GM21423 (cell line): ENCODE measurements around the gene SRSF6.
A peak's percentile ranks its signal among the peaks of the same experiment; 100 is the strongest.
"Not testable (repeated sequence)": the region's sequence is repeated elsewhere in the genome, so short reads cannot be mapped to it uniquely, and the experiment has no call there.

ENCODE experiments used
- ATAC-seq: cut with Tn5 transposase; IDR thresholded peaks from one replicate; pipeline ENCODE4 v1.9.1; 2021; ENCODE audit warnings: mild to moderate bottlenecking, moderate library complexity; ENCODE audit not compliant: unreplicated experiment

Gene SRSF6

DNA sequence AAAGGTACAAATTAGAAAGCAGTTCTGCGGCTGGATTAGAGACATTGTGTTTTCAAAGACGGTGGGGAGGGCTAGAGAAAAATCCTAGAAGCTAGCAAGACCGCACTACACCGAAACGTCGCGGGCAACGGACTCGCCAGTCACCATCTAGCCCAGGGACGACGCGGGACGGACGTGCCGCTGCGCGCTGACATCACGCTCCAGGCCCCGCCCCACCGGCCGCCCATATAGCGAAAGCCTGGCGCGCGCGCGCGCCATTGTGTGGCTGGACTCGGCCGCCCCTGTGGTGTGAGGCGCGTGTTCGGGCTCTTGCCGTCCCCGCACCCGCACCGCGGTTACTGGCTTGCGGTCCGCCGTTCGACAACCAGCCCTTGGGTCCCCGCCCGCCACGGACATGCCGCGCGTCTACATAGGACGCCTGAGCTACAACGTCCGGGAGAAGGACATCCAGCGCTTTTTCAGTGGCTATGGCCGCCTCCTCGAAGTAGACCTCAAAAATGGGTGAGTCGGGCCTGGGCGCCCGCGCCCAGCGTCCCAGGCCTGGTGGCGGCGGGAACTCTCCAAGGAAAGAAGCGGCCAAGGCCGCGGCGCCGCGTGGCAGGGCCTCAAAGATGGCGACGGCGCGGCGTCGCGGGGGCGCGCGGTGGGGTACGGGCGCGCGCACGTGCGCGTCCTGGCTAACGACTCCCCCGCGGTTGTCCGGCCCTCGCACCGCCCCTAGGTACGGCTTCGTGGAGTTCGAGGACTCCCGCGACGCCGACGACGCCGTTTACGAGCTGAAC is at the start of gene SRSF6:
TSS of gene SRSF6 (plus strand) at position 257 of the 782 bp plus-strand sequence. CDS start at position 395, 138 bp downstream.
- ATAC-seq = peak; percentile 81

DNA sequence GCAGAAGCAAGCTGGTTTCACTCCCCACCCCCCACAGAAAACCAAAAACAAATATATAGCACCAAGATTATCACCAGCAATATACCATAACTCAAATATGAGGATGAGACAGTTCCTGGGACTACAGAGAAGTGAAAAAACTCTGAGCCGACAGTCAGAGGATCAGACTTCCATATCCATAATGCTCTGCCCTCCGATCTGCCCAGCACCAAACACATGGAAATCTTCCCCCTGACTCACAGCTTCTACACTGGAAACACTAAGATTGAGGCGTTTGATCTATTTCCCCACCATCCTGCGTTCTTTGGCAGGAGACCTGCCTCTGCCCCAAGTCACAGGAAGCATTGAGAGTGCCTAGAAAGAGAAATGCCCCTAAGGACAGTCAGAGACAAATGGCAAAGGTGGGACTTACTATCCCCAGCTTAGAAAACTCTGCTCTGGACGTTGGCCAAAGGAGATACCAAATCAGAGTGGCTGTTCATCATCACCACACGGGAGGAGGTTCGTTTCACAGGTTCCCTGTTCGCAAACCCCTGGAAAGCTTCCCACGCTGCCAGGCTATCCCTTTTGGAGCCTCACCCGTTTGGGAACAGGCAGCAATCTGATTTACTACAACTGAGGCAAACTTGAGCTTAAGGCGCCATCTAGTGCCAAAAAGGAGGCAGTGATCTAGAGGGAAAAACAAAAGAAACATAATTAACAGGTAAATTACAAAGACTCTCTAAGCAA is 48.7 kb upstream of the SRSF6 start:
- no peak for ATAC-seq

DNA sequence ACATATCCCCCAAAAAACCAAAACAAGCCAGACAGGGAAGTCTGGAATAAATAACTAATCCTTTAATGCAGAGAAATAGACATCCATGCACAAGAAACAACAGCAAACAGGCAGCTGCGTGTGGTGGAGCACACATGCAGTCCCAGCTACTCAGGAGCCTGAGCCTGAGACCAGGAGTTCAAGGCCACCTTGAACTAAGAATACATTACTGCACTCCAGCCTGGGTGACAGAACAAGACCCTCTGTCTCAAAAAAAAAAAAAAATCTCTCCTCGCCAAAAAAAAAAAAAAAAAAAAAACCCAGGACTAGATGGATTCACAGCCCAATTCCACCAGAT is 48.2 kb upstream of the SRSF6 start:
- no peak for ATAC-seq

DNA sequence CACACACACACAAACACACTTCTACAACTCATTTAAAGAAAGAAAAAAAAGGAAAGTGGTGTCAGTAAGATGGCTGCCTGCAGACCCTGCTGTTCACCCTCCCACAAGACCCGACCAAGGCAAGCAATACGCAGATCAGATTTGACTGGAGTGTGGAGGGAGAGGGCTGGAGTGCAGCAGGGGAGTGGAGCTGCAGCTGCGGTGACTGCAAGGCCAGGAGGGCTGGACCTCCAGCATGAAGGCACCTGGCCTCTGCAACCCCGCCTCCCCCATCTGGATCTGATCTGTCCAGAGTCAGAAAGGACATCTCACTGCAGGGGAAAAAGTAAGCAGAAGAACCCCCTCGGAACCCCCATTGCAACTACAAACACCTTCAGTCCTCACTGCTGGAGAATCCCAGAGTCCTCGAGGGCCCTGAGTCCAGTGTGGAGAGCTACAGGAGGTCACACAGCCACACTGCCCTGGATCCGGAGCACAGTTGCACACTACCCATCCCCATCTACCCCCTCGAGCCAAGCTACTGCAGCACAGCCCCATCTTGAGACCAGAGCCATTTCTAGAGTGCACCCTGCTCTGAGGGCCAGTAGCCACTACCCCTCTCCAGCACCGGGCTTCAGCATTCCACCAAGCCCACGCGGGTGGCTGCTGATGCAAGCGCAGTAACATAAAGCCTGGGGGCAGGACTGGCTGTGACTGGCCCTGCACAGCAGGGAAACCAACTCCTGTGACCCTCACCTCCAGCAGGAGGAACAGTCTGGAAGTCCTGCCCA is 41.9 kb upstream of the SRSF6 start:
- ATAC-seq = no peak

DNA sequence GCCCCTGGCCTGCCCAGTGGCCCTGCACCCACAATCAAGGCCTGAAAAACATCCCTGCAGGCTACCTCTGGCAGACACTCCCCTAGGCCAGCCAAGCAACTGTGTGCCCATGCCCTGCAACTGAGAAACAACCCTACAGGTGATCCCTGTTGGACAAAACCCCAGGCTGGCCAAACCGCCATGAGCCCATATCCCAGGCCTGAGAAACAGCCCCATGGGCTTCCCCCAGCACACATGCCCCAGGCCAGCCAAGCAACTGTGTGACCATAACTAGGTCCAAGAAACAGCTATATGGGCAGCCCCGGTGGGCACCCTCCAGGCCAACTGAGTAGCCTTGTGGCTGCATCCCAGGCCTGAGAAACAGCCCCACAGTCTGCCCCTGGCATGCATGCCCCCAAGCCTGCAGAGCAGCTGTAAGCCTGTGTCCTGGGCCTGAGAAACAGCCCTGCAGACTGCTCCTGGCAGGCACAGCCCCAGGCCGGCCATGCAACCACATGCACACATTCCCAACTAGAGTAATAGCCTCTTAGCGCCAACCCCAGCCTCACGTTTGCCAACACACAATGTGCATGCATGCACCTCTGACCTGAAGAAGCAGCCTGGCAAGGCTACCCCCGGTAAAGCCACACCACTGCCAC is 41.0 kb upstream of the SRSF6 start:
- no peak for ATAC-seq

DNA sequence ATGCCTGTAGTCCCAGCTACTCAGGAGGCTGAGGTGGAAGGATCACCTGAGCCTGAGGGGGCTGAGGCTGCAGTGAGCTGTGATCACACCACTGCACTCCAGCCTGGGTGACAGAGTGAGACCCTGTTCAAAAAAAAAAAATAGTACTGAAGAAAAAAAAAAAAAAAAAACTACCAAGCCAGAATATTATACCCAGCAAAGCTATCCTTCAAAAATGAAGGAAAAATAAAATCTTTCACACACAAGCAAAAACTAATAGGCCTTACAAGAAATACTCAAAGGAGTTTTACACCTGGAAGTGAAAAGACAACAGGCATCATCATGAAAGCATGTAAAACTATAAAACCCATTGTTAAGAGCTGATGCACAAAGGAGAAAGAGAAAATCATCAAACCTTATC is 37.5 kb upstream of the SRSF6 start:
- no peak for ATAC-seq

DNA sequence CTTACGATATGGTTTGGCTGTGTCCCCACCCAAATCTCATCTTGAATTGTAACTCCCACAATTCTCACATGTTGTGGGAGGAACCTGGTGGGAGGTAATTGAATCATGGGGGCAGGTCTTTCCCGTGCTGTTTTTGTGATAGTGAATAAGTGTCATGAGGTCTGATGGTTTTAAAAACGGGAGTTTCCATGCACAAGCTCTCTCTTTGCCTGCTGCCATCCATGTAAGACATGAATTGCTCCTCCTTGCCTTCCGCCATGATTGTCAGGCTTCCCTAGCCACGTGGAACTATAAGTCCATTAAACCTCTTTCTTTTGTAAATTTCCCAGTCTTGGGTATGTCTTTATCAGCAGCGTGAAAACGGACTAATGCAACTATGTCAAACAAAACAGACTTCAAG is 36.8 kb upstream of the SRSF6 start:
- not testable (repeated sequence) for ATAC-seq

DNA sequence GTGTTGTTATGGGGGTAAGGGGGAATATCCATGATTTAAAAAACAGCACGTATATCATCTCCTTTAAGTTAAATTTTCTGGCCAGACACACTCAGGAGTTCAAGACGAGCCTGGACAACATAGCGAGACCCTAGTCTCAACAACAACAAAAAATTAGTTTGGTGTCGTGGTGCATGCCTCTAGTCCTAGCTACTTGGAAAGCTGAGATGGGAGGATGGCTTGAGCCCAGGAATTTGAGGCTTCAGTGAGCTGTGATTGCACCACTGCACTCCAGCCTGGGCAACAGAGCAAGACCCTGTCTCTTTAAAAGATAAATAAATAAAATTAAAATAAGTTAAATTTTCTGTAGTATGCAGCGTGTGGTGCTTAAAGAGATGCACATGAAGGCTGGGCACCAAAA is 31.5 kb upstream of the SRSF6 start:
- ATAC-seq = no peak

DNA sequence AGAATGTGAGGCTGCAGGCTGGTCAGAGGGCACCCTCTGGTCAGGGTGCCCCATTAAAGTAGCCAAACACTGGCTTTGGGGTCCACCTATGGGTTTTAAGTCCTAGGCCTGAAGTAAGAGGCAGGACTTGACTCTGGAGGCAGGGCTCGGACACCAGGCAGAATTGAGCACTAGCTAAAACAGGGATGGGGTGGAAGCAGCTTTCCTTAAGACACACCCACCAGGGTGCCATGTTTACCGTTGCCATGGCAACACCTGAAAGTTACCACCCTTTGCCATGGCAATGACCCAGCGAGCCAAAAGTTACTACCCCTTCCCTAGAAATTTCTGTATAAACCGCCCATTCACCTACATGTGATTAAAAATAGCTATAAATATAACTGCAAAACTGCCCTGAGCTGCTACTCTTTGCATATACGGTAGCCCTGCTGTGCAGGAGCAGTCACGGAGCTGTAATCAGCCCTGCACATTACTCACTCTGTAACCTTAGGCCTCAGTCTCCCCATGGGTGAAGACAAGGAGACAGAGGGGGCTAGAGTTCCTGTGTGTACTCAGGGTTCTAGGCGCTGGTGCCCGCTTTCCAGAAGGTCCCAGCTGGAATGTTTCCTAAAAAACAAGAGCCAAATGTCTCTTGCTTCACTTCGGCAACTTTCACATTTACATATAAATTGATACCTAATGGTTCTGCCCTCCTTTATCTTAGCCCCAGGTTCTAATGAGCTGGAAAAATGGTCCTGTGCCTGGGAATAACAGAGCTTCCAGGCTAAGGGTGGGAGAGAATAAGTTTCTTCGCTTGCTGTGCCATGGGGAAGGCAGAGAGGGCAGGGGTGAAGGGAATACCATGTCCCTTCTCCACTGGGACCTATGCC is 27.2 kb upstream of the SRSF6 start:
- ATAC-seq = no peak

DNA sequence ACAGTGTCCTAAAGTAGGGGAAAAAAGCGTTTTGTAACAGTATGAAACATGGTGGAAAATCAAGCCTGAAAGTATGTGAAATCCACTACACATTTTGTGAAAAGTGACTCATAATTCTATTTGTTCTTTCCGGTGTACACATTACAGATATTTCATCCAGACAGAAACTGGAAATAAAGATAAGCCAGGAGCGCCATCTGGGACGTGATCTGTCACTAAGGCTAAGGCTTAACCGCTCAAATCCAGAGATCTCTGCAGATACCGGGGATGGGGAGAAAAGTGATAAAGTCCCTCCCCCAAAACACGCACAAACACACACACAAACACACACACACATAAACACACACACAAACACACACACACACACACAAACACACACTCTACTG is 26.6 kb upstream of the SRSF6 start:
- ATAC-seq = no peak

DNA sequence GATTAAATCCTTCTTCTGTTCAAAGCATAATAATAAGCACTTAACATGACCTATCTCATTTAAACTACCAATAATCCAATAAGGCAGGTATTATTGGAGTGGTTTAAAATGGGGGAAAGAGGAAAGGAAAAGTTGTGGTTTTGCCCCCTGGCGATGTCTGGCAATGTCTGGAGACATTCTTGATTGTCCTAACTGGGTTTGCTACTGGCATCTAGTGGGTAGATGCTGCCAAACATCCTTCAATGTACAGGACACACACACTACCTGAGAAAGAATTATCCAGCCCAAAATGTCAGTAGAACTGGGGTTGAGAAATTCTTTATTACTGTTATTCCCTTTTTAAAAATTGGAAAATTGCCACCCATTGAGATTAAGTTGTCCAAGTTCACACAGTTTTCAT is 25.2 kb upstream of the SRSF6 start:
- ATAC-seq = no peak

DNA sequence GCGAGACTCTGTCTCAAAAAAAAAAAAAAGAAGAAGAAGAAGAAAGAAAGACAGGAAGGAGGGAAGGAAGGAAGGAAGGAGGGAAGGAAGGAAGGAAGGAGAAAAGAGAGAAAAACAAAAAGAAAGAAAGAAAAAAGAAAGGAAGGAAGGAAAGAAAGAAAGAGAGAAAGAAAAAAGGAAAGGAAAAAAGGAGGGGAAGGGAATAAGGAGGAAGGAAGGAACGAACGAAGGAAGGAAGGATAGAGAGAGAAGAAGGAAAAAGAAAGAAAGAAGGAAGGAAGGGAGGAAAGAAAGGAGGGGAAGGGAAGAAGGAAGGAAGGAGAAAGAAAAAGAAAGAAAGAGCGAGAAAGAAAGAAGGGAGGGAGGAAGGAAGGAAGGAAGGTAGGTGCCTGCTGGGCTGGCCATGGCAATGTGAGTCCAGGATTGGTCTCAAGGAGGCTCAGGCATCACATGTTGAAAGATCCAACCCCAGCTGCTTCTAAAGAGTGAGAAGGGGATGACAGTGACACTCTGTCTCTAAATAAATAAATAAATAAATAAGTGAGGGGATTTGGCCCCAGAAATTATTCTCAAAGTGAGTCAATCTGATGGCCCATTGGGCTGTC is 24.3 kb upstream of the SRSF6 start:
- ATAC-seq = no peak

DNA sequence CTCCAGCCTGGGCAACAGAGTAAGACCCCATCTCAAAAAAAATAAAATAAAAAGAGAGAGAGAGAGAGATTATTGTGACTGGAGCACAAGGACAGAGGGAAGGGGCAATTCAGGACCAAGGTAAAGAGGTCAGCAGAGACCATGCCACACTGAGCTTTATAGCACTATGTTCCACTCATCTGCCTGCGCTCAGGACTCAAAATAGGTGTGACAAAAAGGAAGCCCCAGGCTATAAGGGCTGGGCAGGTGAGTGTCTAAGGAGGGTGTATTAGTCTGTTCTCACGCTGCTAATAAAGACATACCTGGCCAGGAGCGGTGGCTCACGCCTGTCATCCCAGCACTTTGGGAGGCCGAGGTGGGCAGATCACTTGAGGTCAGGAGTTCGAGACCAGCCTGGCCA is 23.1 kb upstream of the SRSF6 start:
- ATAC-seq = no peak

DNA sequence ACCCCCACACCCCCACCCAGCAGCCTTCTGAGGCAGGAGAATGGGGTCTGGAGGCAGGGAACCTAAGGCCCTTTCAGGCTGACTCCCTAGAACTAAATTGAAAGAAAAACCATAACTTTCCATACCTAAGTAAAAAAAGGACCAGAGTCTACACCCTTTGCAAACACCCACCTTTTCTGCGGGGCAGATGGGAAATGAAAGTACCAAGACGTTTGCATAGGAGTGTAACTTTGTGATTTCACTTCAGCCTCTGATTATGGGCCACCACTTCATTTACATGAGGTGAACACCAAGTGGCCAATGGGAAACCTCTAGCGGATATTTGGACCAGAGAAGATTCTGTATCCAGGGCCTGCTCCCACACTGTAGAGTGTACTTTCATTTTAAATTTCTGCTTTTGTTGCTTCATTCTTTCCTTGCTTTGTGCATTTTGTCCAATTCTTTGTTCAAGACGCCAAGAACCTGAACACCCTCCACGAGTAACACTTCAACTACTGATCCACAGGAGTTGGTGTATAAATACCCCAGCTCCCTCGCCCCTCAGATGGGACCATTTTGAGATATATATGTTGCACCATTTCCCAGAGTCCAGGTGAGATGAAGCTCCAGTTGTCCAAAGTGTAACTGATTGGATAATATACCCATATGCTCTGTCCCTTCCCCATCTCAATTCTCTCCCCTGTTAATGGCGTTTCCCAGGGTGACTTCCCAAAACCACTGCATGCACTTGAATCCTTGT is 18.9 kb upstream of the SRSF6 start:
- ATAC-seq = peak; percentile 88

DNA sequence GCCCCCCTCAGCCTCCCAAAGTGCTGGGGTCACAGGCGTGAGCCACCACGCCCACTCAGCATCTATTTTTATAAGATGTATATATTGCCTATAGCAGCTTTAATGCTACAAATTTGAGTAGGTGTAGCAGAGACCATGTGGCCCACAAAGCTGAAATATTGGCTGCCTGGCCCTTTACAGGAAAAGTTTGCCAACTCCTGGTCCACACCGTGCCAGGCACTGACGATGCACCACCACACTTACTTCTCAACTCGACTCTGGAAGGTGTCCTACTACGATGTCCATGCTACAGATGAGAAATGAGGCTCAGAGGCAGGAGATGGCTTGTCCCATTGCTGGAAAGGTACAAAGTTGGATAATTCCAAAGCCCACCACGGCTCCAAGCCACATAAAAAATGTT is 17.2 kb upstream of the SRSF6 start:
- ATAC-seq = no peak

DNA sequence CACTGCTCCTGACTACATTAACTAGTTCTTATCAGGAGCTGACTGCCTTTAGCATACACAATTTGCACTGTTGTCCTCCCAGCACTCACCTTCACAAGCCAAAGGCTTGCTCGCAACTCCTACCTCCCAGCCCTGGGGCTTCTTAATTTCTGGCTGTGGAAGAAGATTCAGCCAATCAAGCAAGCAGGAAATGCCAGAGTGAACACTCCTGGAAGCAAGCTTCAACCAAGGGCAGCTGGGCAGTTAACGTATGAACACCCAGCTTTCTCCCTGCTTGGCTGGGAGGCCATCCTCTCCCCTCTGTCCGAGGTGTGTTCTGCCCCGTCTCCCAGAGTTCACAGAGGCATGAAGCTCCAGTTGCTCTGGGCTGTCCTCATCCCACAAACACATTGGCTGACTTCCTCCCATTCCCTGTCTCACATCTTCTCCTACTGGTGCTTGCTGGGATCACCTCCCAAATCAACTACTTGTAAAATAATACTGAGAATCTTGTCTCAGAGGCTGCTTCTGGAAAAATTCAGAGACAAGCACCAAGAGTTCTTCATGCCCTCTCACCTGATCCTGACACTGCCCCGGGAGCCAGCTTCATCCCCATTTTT is 15.3 kb upstream of the SRSF6 start:
- no peak for ATAC-seq

DNA sequence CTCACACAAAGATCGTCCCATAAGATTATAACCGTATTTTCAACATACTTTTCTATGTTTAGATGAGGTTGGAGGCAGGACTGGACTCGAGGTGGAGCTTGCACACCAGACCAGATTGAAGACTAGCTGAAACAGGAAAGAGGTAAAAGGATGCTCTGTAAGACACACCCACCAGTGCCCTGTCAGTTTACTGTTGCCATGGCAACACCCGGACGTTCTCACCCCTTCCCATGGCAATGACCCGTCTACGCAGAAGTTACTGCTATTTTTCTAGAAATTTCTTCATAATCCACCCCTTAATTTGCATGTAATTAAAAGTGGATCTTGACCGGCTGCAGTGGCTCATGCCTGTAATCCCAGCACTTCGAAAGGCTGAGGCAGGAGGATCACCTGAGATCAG is 13.6 kb upstream of the SRSF6 start:
- ATAC-seq = no peak

DNA sequence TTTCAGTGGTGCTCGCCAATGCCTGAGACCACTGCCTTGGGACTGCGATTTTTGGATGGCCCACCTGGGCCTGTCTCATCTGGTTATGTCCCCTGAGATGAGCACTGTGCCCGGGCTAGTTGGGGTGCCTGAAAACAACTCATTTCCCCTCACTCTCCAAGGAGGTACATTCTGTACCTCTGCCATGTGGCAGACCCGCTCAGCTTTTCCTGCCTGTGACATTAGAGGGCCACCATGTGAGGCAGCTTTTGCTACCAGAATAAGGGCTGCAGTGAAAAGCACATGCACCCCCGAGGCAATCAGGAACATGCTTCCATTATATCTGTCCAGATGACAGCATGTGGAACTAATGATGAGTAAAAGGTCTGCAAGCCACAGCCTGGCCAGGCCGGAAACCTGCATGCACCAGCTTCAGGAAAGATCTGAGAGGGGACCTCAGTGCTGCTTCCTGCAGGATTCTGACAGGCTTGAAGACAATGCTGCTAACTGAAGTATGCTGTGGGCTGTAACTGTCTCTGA is 11.3 kb upstream of the SRSF6 start:
- no peak for ATAC-seq

DNA sequence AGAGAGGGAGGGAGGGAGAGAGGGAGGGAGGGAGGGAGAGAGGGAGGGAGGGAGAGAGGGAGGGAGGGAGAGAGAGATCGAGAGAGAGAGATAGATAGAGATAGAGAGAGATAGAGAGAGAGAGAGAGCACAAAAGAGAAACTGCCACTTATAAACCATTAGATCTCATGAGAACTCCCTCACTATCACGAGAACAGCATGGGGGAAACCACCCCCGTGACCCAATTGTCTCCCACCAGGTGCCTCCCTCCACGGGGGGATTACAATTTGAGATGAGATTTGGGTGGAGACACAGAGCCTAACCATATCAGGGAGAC is 9.3 kb upstream of the SRSF6 start:
- not testable (repeated sequence) for ATAC-seq
